Retinal pigment epithelial cell (primary cell): ENCODE data around the gene CNTN6.

Source experiments
- DNase-seq: peaks from one replicate; pipeline ENCODE4 v3.0.0-alpha.2; 2010; ENCODE audit warnings: low read depth
- H3K4me3 ChIP-seq: 2 replicates; pipeline ENCODE4 v1.5.1; 2011; ENCODE audit warnings: mild to moderate bottlenecking, low read length, control low read depth, moderate library complexity
- TF ChIP-seq, protein P1 (sequence below): conservative IDR thresholded peaks from 2 replicates; pipeline ENCODE4 v1.5.1; 2011; ENCODE audit warnings: low read depth, low read length, control low read depth, inconsistent platforms

CNTN6 gene

DNA sequence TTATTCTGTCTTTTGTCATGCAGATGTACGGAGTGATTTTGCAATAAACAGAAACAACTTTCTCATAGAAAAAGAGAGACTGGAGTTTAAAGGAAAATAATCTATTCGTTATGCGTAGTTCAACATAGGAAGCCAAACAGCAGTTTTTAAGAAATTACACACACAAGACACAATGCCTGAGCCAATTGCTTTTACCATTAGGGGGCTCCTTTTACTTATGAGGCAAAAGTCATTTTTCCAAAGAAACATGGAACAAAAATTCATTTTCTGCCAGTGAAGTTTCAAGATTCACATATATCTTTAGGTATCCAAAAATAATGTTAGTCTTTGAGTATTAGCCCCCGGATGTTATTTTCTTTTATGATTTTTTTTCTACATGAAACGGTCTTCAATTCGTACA is 10.7 kb downstream of the CNTN6 start:
- DNase-seq, result no peak
- TF ChIP-seq, protein P1, sequence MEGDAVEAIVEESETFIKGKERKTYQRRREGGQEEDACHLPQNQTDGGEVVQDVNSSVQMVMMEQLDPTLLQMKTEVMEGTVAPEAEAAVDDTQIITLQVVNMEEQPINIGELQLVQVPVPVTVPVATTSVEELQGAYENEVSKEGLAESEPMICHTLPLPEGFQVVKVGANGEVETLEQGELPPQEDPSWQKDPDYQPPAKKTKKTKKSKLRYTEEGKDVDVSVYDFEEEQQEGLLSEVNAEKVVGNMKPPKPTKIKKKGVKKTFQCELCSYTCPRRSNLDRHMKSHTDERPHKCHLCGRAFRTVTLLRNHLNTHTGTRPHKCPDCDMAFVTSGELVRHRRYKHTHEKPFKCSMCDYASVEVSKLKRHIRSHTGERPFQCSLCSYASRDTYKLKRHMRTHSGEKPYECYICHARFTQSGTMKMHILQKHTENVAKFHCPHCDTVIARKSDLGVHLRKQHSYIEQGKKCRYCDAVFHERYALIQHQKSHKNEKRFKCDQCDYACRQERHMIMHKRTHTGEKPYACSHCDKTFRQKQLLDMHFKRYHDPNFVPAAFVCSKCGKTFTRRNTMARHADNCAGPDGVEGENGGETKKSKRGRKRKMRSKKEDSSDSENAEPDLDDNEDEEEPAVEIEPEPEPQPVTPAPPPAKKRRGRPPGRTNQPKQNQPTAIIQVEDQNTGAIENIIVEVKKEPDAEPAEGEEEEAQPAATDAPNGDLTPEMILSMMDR, result peak; percentile 58
- H3K4me3 ChIP-seq, result no peak overlapping the region

DNA sequence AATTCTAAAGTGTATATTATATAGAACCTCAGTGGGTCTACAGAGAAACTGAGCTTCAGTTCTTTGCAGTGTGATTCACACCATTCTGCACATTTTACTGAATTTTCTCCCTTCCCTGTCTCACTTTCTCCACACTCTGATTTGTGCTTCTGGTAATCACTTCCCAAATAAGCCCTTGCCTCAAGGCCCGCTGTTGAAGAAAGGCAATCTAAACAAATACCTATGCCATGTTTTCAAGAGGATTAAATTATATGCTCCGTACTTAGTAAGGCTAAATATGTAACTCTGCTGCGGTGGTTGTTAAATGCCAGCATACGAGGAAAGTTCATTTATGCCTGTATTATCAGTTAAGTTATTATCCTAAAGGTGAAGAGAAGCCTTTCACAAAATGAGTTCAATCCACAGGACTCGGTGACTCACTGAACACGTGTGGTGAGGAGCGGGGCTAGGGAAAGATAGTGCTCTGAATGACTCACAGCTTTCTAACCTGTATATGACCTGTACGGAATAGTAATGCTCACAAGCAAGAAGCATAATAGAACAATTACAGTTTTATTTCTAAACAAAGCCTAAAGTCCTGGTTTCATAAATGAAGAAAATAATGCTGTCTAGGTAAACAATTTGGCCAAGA is 25.1 kb downstream of the CNTN6 start:
- TF ChIP-seq, protein P1, result no peak
- DNase-seq, result peak; percentile 85
- no peak overlapping the region for H3K4me3 ChIP-seq

DNA sequence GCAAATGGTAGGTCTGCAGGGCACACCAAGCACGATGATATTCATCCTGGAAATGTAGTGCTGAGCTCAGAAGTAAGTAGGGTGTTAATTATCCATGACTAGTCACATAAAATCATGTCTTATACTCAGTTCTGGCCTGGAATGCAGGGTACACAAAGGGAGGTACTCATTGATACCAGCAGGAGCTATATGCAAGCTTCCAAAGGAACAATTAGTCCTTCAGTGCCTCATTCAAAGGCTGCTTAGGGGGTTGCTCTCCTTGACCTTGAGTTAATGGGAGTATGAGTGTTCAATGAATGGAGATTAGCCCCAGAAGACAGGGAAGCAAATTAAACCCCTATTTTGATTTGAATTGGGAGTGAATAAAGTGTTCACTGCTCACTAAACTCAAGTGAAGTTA is 38.3 kb downstream of the CNTN6 start:
- DNase-seq, result no peak
- TF ChIP-seq, protein P1, result no peak
- H3K4me3 ChIP-seq, result no peak overlapping the region

DNA sequence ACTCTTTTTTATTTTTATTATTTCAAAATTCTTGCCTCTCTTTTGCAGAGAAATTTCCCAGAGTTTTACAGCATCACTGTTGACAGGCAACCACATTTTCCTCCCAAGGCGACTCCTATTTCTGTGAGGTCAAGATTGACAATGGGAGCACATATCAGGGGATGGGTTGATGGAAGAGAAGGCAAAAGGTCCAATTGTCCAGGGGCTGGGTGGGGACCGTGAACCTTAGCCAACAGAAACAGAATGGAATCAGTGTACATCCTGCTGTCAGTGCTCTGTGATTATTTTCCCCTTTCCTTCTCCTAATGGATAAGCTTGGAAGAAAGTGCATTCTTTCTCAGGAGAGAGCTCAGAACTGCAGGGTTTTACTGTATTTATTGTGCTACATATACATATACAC is 42.4 kb downstream of the CNTN6 start:
- H3K4me3 ChIP-seq, result no peak overlapping the region
- TF ChIP-seq, protein P1, result no peak
- DNase-seq, result no peak

DNA sequence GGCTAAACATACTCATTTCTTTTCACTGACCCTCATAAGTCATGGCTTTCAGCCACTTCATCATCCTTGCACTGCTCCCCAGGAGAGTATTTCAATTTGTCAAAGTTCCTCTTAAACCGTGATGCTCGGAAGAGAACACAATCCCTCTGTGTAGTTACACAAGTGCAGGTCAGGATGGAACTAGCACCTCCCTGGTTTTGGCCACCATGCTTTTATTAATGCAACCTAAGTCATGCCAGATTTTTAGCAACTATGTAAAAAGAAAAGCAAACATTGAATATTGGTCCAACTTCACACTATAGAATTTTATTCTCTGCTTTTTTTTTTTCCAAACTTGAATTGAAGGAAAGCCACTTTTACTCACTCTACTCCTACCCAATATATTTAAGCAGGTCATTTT is 45.2 kb downstream of the CNTN6 start:
- no peak for DNase-seq
- TF ChIP-seq, protein P1, result no peak
- no peak overlapping the region for H3K4me3 ChIP-seq

DNA sequence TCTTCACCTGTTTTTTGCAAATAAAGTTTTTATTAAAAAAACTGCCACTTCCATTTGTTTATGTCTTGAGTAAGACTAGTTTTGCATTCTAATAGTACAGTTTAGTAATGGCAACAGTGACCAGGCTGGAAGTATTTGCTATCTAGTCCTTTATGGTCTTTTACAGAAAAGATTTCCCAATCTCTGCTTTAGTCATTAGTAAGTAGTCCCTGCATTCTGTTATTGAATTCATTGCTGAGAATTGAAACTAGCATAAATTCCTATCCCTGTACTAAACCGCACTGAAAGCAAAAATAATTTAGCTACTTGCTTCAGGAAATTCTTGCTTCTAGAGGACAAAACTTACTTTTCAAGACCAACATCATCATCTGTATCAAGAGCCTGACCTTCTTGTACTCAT is 46.2 kb downstream of the CNTN6 start:
- H3K4me3 ChIP-seq, result no peak overlapping the region
- DNase-seq, result no peak
- TF ChIP-seq, protein P1, result no peak

DNA sequence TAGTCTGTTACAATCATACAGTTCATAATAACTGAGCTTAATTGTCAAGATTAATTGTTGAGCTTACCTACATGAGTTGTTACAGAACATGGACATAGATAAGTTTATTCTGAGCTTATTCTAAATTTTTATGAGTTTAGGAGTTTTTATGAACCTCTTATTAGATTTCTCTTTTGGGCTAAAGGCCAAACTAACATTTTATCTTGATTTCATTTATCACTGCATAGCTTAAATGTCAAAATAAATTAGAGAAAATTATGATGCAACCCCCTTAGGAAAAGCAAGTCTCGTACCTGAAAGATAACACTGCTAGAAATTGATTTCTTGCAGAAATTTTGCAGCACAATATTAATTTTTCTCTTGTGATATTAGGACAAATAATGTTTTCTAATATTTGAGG is 54.5 kb downstream of the CNTN6 start:
- DNase-seq, result no peak
- H3K4me3 ChIP-seq, result no peak overlapping the region
- TF ChIP-seq, protein P1, result no peak
